Tibial artery (tissue), 4 donors: ENCODE data around the gene STRA6.

Source experiments
- DNase-seq, 2 donors: peaks; one replicate each; pipeline ENCODE4 v3.0.0-alpha.2; 2019
- H3K27ac ChIP-seq, 2 donors: fragments of 200-600 bp; sonication (generic) in 1 of 2; 1 replicate in 1 of 2; 2 replicates in 1 of 2; pipeline ENCODE4 v1.5.1; 2018 to 2019; ENCODE audit warnings: mild to moderate bottlenecking in 1 of 2
- H3K27me3 ChIP-seq, 2 donors: fragments of 200-600 bp; sonication (generic) in 1 of 2; one replicate each; pipeline versions ENCODE4 v1.5.1 to v1.6.0; 2016 to 2019
- H3K36me3 ChIP-seq, 3 donors: fragments of 200-600 bp; sonication (generic) in 2 of 3; one replicate each; pipeline ENCODE4 v1.5.1; 2016 to 2019; ENCODE audit warnings: mild to moderate bottlenecking in 2 of 3
- H3K4me1 ChIP-seq, 4 donors: fragments of 200-600 bp; sonication (generic) in 2 of 4; 1 replicate in 3 of 4; 2 replicates in 1 of 4; pipeline ENCODE4 v1.5.1; 2016 to 2019
- H3K4me3 ChIP-seq, 2 donors: fragments of 200-600 bp; sonication (generic) in 1 of 2; 1 replicate in 1 of 2; 2 replicates in 1 of 2; pipeline ENCODE4 v1.5.1; 2018 to 2019; ENCODE audit warnings: mild to moderate bottlenecking in 2 of 2
- H3K9me3 ChIP-seq, 3 donors: fragments of 200-600 bp; sonication (generic) in 1 of 3; one replicate each; pipeline ENCODE4 v1.5.1; 2016 to 2019
- CTCF ChIP-seq, 2 experiments: fragments of 200-600 bp in 1 of 2; fragments of 450-650 bp in 1 of 2; IDR thresholded peaks; one replicate each; pipeline ENCODE4 v1.5.1; 2017 to 2019; ENCODE audit warnings: antibody characterized with exemption in 2 of 2, mild to moderate bottlenecking in 1 of 2, moderate library complexity in 1 of 2
- intact Hi-C: fragments of 100-400 bp; cut with DNase I; formaldehyde crosslinking; loops from one replicate; pipeline ENCODE4 v1.15.0; 2023; ENCODE audit warnings: low total_unique reads

STRA6 gene

GRCh38 chr15:74212494-74212893, 9.9 kb upstream of the STRA6 start:
- DNase-seq: no peak
- TF ChIP-seq CTCF (IDR thresholded peaks at IDR 0.05): no peak
- intact Hi-C loops: no loop called here
- Histone ChIP-seq H3K27ac (no peak overlapping the region), H3K4me3 (no peak overlapping the region), H3K36me3 (no peaks in the 10 kb centered on the region), H3K27me3 (peaks cover 0 to 15% of the 10 kb centered on the region in 2 donors), H3K9me3 (no peaks in the 10 kb centered on the region), H3K4me1 (peaks cover 0 to 8% (median 4%) of the 10 kb centered on the region in 4 donors)

GRCh38 chr15:74211656-74212055, 9.1 kb upstream of the STRA6 start:
- Histone ChIP-seq H3K27ac (no peak overlapping the region), H3K4me1 (peaks cover 0 to 12% (median 4%) of the 10 kb centered on the region in 4 donors), H3K27me3 (peaks cover 0 to 6% of the 10 kb centered on the region in 2 donors), H3K4me3 (no peak overlapping the region), H3K36me3 (no peaks in the 10 kb centered on the region), H3K9me3 (no peaks in the 10 kb centered on the region)
- intact Hi-C loops: no loop called here
- no peak for TF ChIP-seq CTCF (IDR thresholded peaks at IDR 0.05)
- DNase-seq: no peak

GRCh38 chr15:74210729-74211128, 8.1 kb upstream of the STRA6 start:
- Histone ChIP-seq H3K4me3 (no peak overlapping the region), H3K36me3 (no peaks in the 10 kb centered on the region), H3K4me1 (peaks cover 0 to 14% (median 4%) of the 10 kb centered on the region in 4 donors), H3K9me3 (no peaks in the 10 kb centered on the region), H3K27ac (no peak overlapping the region), H3K27me3 (no peaks in the 10 kb centered on the region)
- no peak for DNase-seq
- intact Hi-C loops: no loop called here
- no peak for TF ChIP-seq CTCF (IDR thresholded peaks at IDR 0.05)

GRCh38 chr15:74209997-74210671, 7.5 kb upstream of the STRA6 start:
- no peak for DNase-seq
- no peaks in the 10 kb centered on the region for H3K9me3 ChIP-seq
- no peak for TF ChIP-seq CTCF (IDR thresholded peaks at IDR 0.05)
- no peaks in the 10 kb centered on the region for H3K27me3 ChIP-seq
- peaks cover 0 to 14% (median 4%) of the 10 kb centered on the region in 4 donors for H3K4me1 ChIP-seq
- H3K36me3 ChIP-seq: no peaks in the 10 kb centered on the region
- intact Hi-C loops: no loop called here
- no peak overlapping the region for H3K27ac ChIP-seq
- H3K4me3 ChIP-seq: no peak overlapping the region

GRCh38 chr15:74209560-74209958, 7.0 kb upstream of the STRA6 start:
- no peaks in the 10 kb centered on the region for H3K9me3 ChIP-seq
- no peak for DNase-seq
- H3K36me3 ChIP-seq: no peaks in the 10 kb centered on the region
- H3K27me3 ChIP-seq: no peaks in the 10 kb centered on the region
- no peak for TF ChIP-seq CTCF (IDR thresholded peaks at IDR 0.05)
- intact Hi-C loops: no loop called here
- no peak overlapping the region for H3K27ac ChIP-seq
- H3K4me3 ChIP-seq: no peak overlapping the region
- peaks cover 0 to 18% (median 8%) of the 10 kb centered on the region in 4 donors for H3K4me1 ChIP-seq
